Erythroblast (primary cell): ENCODE data around the gene DIO3.

ENCODE experiments used
- GATA1 ChIP-seq: IDR thresholded peaks from 2 replicates; pipeline ENCODE4 v1.6.1; 2011; ENCODE audit warnings: low read depth, mild to moderate bottlenecking, control low read depth, low read length, moderate library complexity
- POLR2A ChIP-seq: IDR thresholded peaks from 2 replicates; pipeline ENCODE4 v1.6.1; 2011; ENCODE audit warnings: mild to moderate bottlenecking, low read length

DNA sequence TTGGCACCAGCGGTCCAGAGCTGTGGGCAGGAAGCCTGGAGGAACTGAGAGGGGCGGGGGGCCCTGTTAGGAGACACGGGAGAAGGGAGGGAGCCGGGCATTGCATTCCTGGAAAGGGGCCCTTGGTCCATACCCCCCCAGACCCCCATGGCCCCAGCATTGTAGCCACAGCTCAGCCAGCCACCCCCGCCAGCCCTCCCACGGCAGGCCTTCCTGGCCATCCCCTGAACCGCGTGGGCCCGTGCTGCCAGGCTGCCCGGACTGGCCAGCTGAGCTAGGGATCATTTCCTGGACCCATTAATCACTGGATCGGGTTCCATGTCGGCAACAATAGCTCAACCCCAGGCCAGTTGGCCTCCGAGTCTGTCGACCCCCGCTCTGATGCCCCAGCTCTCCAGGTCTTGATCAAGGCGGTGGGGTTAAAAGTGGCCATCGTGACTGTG, 39.8 kb upstream of the DIO3 start:
- no peak for TF ChIP-seq POLR2A
- TF ChIP-seq GATA1 = no peak
